Fibroblast of lung (primary cell): ENCODE measurements around the gene CHMP6.

Experiments
- CTCF ChIP-seq, 2 donors: IDR thresholded peaks in 1 of 2; conservative IDR thresholded peaks in 1 of 2; 1 replicate in 1 of 2; 2 replicates in 1 of 2; pipeline ENCODE4 v1.5.1; 2011 to 2012; ENCODE audit warnings: low read length in 2 of 2, control low read depth in 1 of 2, inconsistent platforms in 1 of 2, low read depth in 1 of 2, mild to moderate bottlenecking in 1 of 2
- EZH2 ChIP-seq: IDR thresholded peaks from 2 replicates; pipeline ENCODE4 v1.5.1; 2012; ENCODE audit warnings: low read length, control low read depth, mild to moderate bottlenecking; ENCODE audit errors: missing control alignments

- TF ChIP-seq CTCF (conservative IDR thresholded peaks at IDR 0.05 in 1 of 2, IDR thresholded peaks at IDR 0.05 in 1 of 2; ENCODE audit: low read depth in 1 of 2, low read length in 2 of 2) (no peak), EZH2 (no peak)
Observed at GRCh38 chr17:80956321-80957190, 35.1 kb upstream of the CHMP6 start.
